Mammary epithelial cell (primary cell): ENCODE data around the gene LYPD4.

Experiments used
- CTCF ChIP-seq, 2 donors: IDR thresholded peaks in 1 of 2; conservative IDR thresholded peaks in 1 of 2; 2 replicates each; pipeline ENCODE4 v1.5.1; 2011 to 2012; ENCODE audit warnings: inconsistent platforms in 2 of 2, low read length in 2 of 2, mild to moderate bottlenecking in 2 of 2, control low read depth in 1 of 2, low read depth in 1 of 2; ENCODE audit not compliant: insufficient read depth in 1 of 2; ENCODE audit errors: extremely low read depth in 1 of 2
- EZH2 ChIP-seq: IDR thresholded peaks from 2 replicates; pipeline ENCODE4 v1.6.1; 2012; ENCODE audit warnings: low read length, inconsistent platforms, borderline replicate concordance

GRCh38 chr19:41810301-41810700, 34.2 kb downstream of the LYPD4 start:
- no peak for TF ChIP-seq CTCF (conservative IDR thresholded peaks at IDR 0.05 in 1 of 2, IDR thresholded peaks at IDR 0.05 in 1 of 2; ENCODE audit: extremely low read depth in 1 of 2, insufficient read depth in 1 of 2, low read depth in 1 of 2, low read length in 2 of 2)
- no peak for TF ChIP-seq EZH2
